ENCODE data around the gene JUN. TPM values are rescaled to one million over a fixed set of nuclear protein-coding genes. Genes with fewer than 3 reads are reported as not detected.
A peak's percentile ranks its signal among the peaks of the same experiment; 100 is the strongest.

JUN gene
- total RNA-seq, result 10 to 100 TPM; 30.1 to 35.6 TPM

DNA sequence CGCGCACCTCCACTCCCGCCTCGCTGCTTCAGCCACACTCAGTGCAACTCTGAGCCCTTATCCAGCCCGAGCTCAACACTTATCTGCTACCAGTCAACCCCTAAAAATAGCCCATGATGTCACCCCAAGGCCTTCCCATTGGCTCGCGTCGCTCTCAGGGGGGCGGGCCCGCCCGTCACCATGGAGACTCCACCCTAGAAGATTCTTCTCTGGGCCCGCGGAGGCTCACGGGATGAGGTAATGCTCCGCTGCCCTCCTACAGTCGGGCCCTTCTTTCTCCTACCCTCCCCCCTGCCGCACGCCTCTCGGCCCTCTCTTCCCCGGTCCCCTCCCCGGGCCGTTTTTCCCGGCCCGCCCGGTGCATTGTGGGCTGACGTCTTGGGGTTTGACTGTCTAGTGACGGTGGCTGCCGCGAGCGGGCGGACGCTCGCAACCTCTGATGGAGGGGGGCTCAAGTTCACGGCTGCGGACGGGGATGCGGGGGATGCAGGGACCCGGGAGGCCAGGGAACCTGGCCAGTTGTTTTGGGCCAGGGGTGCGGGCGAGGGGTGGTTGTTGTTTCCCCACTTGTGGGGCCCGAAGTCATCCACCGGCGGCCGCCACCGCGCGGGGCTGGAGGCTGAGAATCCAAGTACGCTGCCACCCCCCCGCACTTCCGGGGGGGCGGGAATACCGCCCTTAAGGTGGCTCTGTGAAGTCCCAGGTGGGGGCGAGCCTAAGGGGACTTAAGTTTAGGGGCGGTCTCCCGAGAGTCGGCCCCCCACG is at the start of gene JUN:
Gene JUN (minus strand): TSS at position 55 of the 765 bp plus-strand sequence. CDS start 977 bp downstream, outside the sequence.
- H3K4me3 Mint-ChIP-seq, result peak within 1 kb of the TSS; percentile 89
- peaks cover 8% of the 10 kb centered on the region for H3K27me3 Mint-ChIP-seq
- DNase-seq, result peak; percentile 98
- peaks cover 11% of the 10 kb centered on the region for H3K9me3 Mint-ChIP-seq
- H3K27ac Mint-ChIP-seq, result peak within 1 kb of the TSS; percentile 97
- POLR2A ChIA-PET, result interaction anchor here (0.6 to 1.1 kb wide), 5 partner anchors 32 to 508 kb away, joined by 3 to 7 read pairs (median 4); no protein-coding TSS in a partner anchor
- H3K4me1 Mint-ChIP-seq, result peaks cover 23% of the 10 kb centered on the region
- H3K36me3 Mint-ChIP-seq (ENCODE audit: low read depth), result peaks cover 22% of the 10 kb centered on the region
- CTCF ChIA-PET, result interaction anchor here (0.6 to 1.4 kb wide), 5 partner anchors 12 to 119 kb away, joined by 3 to 5 read pairs (median 3); no protein-coding TSS in a partner anchor

DNA sequence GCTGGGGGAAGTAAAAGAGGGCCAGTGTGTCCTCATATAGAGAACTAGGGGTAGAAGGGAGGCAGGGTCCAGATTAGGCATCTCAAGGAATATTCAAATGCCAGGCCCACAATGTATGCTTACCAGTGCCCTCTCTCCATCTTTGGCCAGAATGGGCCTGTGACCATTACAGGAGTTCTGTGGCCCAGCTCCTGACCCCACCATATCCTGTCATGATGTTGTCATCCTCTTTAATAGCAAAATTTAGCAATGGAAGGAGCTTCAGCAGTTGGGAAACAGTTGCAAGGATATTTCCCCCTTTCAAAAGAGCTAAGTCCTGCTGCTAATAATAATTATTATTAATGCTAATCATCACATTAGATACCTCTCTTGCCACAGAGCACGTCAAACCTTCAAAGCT is 49.3 kb upstream of the JUN start:
- no peak overlapping the region for H3K4me3 Mint-ChIP-seq
- no peaks in the 10 kb centered on the region for H3K27me3 Mint-ChIP-seq
- ChIA-PET POLR2A (no interaction called here), CTCF (interaction anchor here (1.2 kb wide), 1 partner anchor 9 kb away, joined by 3 read pairs; no protein-coding TSS in a partner anchor)
- no peaks in the 10 kb centered on the region for H3K4me1 Mint-ChIP-seq
- no peaks in the 10 kb centered on the region for H3K36me3 Mint-ChIP-seq (ENCODE audit: low read depth)
- H3K27ac Mint-ChIP-seq, result no peak overlapping the region
- DNase-seq, result no peak
- peaks cover 9% of the 10 kb centered on the region for H3K9me3 Mint-ChIP-seq

DNA sequence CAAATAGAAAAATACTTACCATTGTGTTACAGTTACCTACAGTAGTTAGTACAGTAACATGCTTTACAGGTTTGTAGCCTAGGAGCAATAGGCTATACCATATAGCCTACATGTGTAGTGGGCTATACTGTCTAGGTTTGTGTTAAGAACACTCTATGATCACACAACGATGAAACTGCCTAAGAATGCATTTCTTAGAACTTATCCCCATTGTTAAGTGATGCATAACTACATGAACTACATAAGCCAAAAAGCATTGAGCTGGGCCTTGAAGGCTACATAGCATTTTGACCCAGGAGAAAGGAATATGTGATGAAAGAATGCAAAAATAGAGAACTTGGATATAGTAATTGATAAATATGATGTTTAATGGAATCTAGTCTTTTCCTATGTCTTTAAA is 46.4 kb upstream of the JUN start:
- Mint-ChIP-seq H3K4me3 (no peak overlapping the region), H3K36me3 (ENCODE audit: low read depth) (peaks cover 17% of the 10 kb centered on the region), H3K27ac (no peak overlapping the region), H3K4me1 (no peaks in the 10 kb centered on the region), H3K9me3 (peaks cover 29% of the 10 kb centered on the region), H3K27me3 (no peaks in the 10 kb centered on the region)
- ChIA-PET CTCF (no interaction called here), POLR2A (no interaction called here)
- no peak for DNase-seq

DNA sequence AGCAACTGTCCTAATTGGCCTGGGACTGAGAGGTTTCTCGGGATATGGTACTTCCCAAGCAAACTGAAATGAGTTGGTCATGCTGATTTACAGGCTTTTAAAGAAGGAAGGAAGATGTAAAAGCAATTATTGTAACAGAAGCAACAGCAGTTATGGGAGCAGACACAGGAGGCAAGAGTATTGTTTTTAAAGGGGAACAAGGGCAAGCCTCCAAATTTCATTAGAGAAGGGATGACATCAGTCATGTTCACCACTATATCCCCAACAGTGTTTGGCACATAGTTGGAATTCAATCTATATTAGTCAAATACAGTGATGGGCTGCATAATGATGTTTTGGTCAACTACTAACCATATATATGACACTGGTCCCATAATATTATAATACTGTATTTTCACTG is 46.0 kb upstream of the JUN start:
- no peaks in the 10 kb centered on the region for H3K27me3 Mint-ChIP-seq
- no peak overlapping the region for H3K4me3 Mint-ChIP-seq
- ChIA-PET CTCF (no interaction called here), POLR2A (no interaction called here)
- H3K27ac Mint-ChIP-seq, result no peak overlapping the region
- H3K36me3 Mint-ChIP-seq (ENCODE audit: low read depth), result peaks cover 17% of the 10 kb centered on the region
- H3K9me3 Mint-ChIP-seq, result peaks cover 29% of the 10 kb centered on the region
- no peak for DNase-seq
- H3K4me1 Mint-ChIP-seq, result no peaks in the 10 kb centered on the region

DNA sequence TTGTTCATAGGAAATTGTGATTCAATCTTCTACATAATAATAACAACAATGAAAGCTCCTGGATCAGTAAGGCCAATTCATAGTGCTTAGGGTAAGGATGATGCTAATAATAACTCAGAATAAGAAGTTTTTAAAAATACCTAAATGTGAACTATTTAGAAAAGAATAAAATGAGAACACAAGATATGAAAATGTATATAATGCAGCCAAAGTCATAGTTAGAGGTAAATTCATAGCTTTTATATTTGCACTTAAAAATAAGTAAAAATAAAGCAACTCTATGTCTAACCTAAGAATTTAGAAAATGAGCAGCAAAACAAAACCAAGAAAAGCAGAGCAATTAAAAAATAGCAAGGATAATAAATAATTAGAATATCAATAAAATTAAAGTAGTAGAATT is 43.5 kb upstream of the JUN start:
- ChIA-PET CTCF (no interaction called here), POLR2A (no interaction called here)
- Mint-ChIP-seq H3K9me3 (peaks cover 29% of the 10 kb centered on the region), H3K27me3 (no peaks in the 10 kb centered on the region), H3K4me1 (no peaks in the 10 kb centered on the region), H3K4me3 (no peak overlapping the region), H3K27ac (no peak overlapping the region), H3K36me3 (ENCODE audit: low read depth) (peaks cover 17% of the 10 kb centered on the region)
- no peak for DNase-seq

DNA sequence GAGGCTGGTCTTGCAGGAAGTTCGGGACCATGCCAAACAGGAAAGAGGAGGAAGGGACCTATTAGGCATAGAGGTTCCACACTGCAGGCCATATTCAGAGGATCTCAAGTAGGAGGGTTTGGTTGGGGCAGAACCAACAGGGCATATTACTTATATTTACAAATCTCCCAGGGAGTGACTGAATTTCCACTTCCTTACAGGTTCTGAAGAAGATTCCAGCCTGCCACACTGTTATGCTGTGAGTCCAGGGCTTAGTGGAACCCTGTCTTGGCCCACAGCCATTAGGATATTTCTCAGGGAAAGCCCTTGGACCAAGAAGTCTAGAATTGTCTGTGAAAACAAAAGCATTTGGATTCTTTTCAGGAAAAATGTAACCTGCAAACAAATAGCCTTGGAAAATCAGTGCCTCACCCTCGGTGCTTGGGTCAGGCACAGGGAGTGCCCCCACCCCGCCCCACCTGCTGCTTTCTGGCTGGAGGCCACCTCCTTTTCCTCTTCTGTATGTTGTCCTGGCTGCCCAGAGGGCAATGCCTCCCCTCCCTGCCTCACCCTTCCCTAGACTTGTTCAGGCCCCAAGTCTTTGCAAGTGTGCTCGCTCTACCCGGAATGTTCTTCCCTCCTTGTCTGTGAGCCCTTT is 41.0 kb upstream of the JUN start:
- H3K27ac Mint-ChIP-seq, result no peak overlapping the region
- CTCF ChIA-PET, result interaction anchor here (1.7 kb wide), 1 partner anchor 17 kb away, joined by 4 read pairs; no protein-coding TSS in a partner anchor
- POLR2A ChIA-PET, result no interaction called here

DNA sequence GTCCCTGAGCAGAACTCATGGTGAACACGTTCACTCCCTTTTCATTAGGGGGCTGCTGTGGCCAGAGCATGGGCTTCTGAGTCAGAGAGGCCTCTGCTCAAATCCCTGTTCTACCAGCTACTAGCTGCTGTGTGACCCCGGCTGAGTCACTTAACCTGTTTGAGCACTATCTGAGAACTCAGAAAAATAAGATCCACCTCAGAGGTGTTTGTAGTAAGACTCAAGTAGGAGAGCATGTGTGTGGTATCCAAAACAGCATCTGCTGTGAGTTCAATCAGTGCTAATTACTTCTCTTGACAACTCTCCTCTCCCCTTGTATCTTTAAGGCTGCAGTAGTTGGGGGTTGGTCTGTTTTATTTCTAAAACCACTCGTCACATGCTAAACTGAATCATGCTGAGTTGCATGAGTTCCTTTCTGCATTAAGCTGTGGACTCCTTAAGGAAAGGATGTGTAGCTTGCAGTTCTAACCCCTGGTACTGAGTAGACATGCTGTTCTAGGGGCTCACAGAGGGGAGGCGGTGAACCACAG is 39.7 kb upstream of the JUN start:
- Mint-ChIP-seq H3K27me3 (peaks cover 2% of the 10 kb centered on the region), H3K9me3 (peaks cover 24% of the 10 kb centered on the region), H3K36me3 (ENCODE audit: low read depth) (peaks cover 17% of the 10 kb centered on the region), H3K4me1 (peaks cover 3% of the 10 kb centered on the region), H3K4me3 (no peak overlapping the region), H3K27ac (no peak overlapping the region)
- no peak for DNase-seq
- ChIA-PET POLR2A (no interaction called here), CTCF (no interaction called here)

More for the DNA sequence above, 41.0 kb upstream of the JUN start:
- Mint-ChIP-seq H3K9me3 (peaks cover 29% of the 10 kb centered on the region), H3K4me1 (no peaks in the 10 kb centered on the region), H3K27me3 (peaks cover 2% of the 10 kb centered on the region), H3K4me3 (no peak overlapping the region), H3K36me3 (ENCODE audit: low read depth) (peaks cover 17% of the 10 kb centered on the region)
- DNase-seq, result no peak

DNA sequence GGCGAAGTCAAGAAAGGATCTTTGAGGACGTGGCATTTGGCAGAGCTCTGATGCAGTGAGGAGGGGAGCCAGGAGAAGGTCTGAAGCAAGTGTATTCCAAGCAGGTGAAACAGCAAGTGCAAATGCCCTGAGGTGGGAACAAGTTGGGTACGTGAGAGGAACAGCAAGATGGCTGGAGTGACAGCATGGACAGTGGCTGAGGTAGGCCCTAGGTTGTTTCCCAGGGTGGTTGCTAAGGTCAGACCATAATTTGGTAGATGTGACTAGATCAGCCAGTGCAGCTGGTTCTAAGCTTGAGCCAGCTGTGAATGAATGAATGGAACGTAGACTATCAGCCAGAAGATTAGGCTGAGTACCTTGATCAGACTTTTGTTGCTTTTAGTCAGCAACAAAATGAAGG is 37.5 kb upstream of the JUN start:
- Mint-ChIP-seq H3K27me3 (peaks cover 2% of the 10 kb centered on the region), H3K4me1 (peaks cover 11% of the 10 kb centered on the region), H3K9me3 (peaks cover 6% of the 10 kb centered on the region), H3K4me3 (no peak overlapping the region), H3K36me3 (ENCODE audit: low read depth) (peaks cover 4% of the 10 kb centered on the region), H3K27ac (no peak overlapping the region)
- CTCF ChIA-PET, result no interaction called here
- no peak for DNase-seq
- POLR2A ChIA-PET, result no interaction called here

DNA sequence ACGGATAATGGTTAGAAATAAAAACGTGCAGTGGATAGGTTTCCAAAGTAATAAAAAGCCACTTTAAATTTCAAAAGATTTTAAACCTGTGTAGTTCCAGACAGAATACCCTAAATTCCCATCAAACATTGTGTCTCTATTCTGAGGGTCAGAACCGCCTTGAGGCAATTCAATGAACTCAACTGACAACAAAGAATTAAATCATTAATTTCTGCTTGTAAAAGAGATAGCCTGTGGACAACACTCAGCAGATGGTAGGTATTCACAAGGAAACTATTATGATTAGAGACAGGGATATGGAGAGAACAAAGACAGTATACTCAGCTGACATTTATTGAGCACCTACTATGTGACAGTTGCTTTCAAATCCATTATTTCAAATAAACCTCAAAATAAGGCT is 35.1 kb upstream of the JUN start:
- Mint-ChIP-seq H3K27ac (no peak overlapping the region), H3K27me3 (peaks cover 2% of the 10 kb centered on the region), H3K9me3 (no peaks in the 10 kb centered on the region), H3K36me3 (ENCODE audit: low read depth) (peaks cover 1% of the 10 kb centered on the region), H3K4me1 (peaks cover 30% of the 10 kb centered on the region), H3K4me3 (no peak overlapping the region)
- DNase-seq, result no peak
- ChIA-PET POLR2A (no interaction called here), CTCF (no interaction called here)

DNA sequence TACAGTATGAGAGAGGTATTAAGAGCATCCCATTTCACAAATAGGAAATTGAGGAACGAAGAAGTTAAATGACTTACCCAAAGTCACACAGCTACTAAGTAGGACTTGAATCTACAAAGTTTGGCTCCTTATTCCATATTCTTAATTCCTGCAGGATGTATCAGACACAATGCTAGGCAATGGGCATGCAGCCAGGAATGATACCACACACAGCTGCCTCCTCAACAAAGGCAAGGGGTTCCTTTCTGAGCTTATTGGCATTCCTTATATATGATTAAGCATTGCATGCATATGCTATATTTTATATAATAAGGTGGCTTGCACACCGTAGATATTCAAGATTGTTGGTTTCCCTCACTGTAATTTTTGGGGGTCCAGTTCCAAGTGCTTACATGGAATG is 34.2 kb upstream of the JUN start:
- POLR2A ChIA-PET, result no interaction called here
- Mint-ChIP-seq H3K27me3 (peaks cover 2% of the 10 kb centered on the region), H3K36me3 (ENCODE audit: low read depth) (peaks cover 1% of the 10 kb centered on the region), H3K9me3 (no peaks in the 10 kb centered on the region), H3K27ac (no peak overlapping the region), H3K4me3 (no peak overlapping the region), H3K4me1 (peaks cover 39% of the 10 kb centered on the region)
- DNase-seq, result no peak
- CTCF ChIA-PET, result no interaction called here

DNA sequence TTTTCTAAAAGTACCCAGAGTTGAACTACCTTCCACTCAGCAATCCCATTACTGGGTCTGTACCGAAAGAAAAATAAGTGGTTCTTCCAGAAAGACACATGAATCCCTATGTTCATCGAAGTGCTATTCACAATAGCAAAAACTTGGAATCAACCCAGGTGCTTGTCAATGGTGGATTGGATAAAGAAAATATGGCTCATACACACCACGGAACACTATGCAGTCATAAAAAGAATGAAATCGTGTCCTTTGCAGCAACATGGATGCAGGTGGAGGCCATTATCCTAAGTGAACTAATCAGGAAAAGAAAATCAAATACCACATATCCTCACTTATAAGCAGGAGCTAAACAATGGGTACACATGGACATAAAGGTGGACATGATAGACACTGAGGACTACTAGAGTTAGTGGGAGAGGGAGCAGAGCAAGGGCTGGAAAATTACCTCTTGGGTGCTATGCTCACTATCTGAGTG is 32.9 kb upstream of the JUN start:
- H3K27me3 Mint-ChIP-seq, result peaks cover 2% of the 10 kb centered on the region
- peaks cover 1% of the 10 kb centered on the region for H3K36me3 Mint-ChIP-seq (ENCODE audit: low read depth)
- H3K27ac Mint-ChIP-seq, result peak overlapping the region; percentile 93
- DNase-seq, result no peak
- ChIA-PET POLR2A (interaction anchor here (0.7 kb wide), 1 partner anchor 33 kb away, joined by 6 read pairs; the partner anchor contains the start of gene JUN), CTCF (interaction anchor here (0.9 kb wide), 1 partner anchor 254 kb away, joined by 3 read pairs; no protein-coding TSS in a partner anchor)
- H3K9me3 Mint-ChIP-seq, result no peaks in the 10 kb centered on the region
- H3K4me1 Mint-ChIP-seq, result peaks cover 50% of the 10 kb centered on the region
- peak overlapping the region; percentile 84 for H3K4me3 Mint-ChIP-seq

DNA sequence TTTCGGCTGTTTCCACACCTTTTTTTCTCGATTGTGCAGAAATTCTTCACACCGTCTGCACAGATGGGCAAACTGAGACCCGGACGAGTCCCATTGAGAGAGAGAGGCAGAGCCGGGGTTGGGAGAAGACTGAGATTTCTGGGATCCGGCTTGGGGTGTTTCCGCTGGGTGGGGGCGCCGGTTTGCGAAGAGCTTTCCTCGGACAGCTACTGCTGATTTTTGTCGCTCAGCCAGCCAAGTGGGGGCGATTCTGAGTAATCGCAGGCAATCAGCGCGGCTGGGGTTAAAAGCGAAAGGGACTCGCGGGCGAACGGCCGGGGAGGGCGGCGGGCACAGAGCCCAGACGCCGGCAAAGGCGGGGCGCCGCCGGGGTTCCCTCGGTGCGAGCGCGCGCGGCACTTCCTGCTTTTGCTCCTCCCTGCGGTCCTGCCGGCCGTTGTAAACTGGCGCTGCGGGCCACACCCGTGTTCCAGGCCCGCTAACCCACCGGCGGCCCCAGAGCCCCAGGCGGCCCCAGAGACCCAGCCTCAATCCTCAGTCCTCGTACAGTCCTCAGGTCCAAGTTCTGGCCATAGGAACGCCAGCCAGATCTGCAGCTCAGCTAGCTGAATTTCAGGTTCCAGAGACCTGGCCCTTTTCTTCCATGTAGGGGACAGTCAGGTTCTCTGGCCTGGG is 32.4 kb upstream of the JUN start:
- Mint-ChIP-seq H3K4me3 (peak overlapping the region; percentile 84), H3K36me3 (ENCODE audit: low read depth) (peaks cover 1% of the 10 kb centered on the region), H3K27me3 (peaks cover under 1% of the 10 kb centered on the region), H3K27ac (peak overlapping the region; percentile 93), H3K9me3 (no peaks in the 10 kb centered on the region), H3K4me1 (peaks cover 53% of the 10 kb centered on the region)
- POLR2A ChIA-PET, result interaction anchor here (0.7 kb wide), 1 partner anchor 32 kb away, joined by 6 read pairs; the partner anchor contains the start of gene JUN
- CTCF ChIA-PET, result interaction anchor here (0.9 kb wide), 1 partner anchor 255 kb away, joined by 3 read pairs; no protein-coding TSS in a partner anchor
- peak; percentile 86 for DNase-seq

Measured in activated CD4-positive, alpha-beta T cell treated with anti-CD3 and anti-CD28 coated beads, Interleukin-2, amount 10 ng/mL, durations not matched to agents 7 days and 5 days (primary cell).